PFSK-1 (cell line): ENCODE results near the gene FRMD4B.

ENCODE experiments used
- FOXP2 ChIP-seq: optimal IDR thresholded peaks from 2 replicates; pipeline ENCODE3; 2011; ENCODE audit warnings: borderline replicate concordance, control low read depth, inconsistent platforms; ENCODE audit not compliant: insufficient read depth; ENCODE audit errors: extremely low read length, extremely low read depth
- POLR2AphosphoS5 ChIP-seq: IDR thresholded peaks from 2 replicates; pipeline ENCODE4 v1.6.1; 2012; ENCODE audit warnings: low read depth, mild to moderate bottlenecking, control low read depth, low read length, moderate library complexity
- SIN3A ChIP-seq: IDR thresholded peaks from 2 replicates; pipeline ENCODE4 v1.6.1; 2012; ENCODE audit warnings: mild to moderate bottlenecking, low read length, moderate library complexity, borderline replicate concordance; ENCODE audit not compliant: insufficient read depth
- TAF1 ChIP-seq: IDR thresholded peaks from 2 replicates; pipeline ENCODE4 v1.6.1; 2012; ENCODE audit warnings: low read length, control low read depth, borderline replicate concordance; ENCODE audit not compliant: insufficient read depth
- TF ChIP-seq, protein P1 (sequence below), 2 experiments: IDR thresholded peaks; 2 replicates each; pipeline versions ENCODE4 v1.6.1 to v1.8.0; 2011 to 2012; ENCODE audit warnings: low read depth in 2 of 2, low read length in 2 of 2, control low read depth in 1 of 2, inconsistent platforms in 1 of 2, mild to moderate bottlenecking in 1 of 2, moderate library complexity in 1 of 2; ENCODE audit not compliant: insufficient read depth in 1 of 2

DNA sequence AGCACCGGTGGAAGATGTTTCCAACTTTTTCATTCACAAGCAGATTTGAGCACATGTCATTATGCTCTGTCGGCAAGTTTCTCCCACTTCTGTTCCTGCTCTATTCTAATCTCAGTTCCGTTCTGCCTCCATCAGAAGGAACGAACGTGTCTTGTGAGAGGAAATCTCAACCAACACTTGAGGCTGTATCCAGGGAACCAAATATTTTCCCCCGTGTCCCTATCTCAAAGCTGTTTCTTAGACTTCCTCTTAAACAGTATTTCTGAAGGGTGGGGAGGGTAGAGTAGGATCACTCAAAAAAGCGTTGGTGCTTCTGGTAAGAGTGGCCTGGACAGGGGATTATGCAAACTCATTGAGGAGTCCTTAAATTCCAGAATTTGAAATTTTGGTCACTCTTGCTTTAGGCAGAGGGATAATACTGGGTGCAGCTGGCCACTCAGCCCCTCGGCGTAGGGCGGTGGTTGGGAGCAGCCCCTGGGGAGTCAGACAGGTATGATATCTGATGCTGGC is 54.9 kb downstream of the FRMD4B start:
- TF ChIP-seq SIN3A (no peak), TAF1 (no peak), POLR2AphosphoS5 (no peak), FOXP2 (no peak)
- TF ChIP-seq, protein P1, sequence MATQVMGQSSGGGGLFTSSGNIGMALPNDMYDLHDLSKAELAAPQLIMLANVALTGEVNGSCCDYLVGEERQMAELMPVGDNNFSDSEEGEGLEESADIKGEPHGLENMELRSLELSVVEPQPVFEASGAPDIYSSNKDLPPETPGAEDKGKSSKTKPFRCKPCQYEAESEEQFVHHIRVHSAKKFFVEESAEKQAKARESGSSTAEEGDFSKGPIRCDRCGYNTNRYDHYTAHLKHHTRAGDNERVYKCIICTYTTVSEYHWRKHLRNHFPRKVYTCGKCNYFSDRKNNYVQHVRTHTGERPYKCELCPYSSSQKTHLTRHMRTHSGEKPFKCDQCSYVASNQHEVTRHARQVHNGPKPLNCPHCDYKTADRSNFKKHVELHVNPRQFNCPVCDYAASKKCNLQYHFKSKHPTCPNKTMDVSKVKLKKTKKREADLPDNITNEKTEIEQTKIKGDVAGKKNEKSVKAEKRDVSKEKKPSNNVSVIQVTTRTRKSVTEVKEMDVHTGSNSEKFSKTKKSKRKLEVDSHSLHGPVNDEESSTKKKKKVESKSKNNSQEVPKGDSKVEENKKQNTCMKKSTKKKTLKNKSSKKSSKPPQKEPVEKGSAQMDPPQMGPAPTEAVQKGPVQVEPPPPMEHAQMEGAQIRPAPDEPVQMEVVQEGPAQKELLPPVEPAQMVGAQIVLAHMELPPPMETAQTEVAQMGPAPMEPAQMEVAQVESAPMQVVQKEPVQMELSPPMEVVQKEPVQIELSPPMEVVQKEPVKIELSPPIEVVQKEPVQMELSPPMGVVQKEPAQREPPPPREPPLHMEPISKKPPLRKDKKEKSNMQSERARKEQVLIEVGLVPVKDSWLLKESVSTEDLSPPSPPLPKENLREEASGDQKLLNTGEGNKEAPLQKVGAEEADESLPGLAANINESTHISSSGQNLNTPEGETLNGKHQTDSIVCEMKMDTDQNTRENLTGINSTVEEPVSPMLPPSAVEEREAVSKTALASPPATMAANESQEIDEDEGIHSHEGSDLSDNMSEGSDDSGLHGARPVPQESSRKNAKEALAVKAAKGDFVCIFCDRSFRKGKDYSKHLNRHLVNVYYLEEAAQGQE (IDR thresholded peaks at IDR 0.05; ENCODE audit: insufficient read depth in 1 of 2, low read depth in 2 of 2, low read length in 2 of 2): no peak
